Putamen (tissue), 1 donor: ENCODE results near the gene TAF11L6.
"Not testable (repeated sequence)": the region's sequence is repeated elsewhere in the genome, so short reads cannot be mapped to it uniquely, and the experiment has no call there.

Experiments
- DNase-seq: peaks from one replicate; pipeline ENCODE4 v3.0.0-alpha.2; 2016; ENCODE audit warnings: low spot score

TAF11L6 gene

DNA sequence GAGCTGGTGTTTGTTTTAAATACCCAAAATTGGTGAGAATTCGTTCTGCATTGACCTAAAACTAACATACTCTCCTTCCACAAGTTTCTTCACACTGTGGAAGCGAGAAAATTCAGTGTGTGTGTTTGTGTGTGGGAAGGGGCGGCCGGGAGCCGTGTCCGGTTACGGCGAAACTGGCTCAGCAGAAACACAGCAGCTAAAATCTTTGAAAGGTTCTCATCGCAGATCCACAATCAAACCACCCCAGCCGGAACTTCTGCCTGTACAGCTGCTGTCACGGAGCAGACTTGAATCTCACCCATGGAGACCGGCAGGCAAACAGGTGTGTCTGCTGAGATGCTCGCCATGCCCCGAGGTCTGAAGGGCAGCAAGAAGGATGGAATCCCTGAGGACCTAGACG is at the start of gene TAF11L6:
Gene TAF11L6 (plus strand): TSS at position 301 of the 400 bp plus-strand sequence.
- DNase-seq: not testable (repeated sequence)

DNA sequence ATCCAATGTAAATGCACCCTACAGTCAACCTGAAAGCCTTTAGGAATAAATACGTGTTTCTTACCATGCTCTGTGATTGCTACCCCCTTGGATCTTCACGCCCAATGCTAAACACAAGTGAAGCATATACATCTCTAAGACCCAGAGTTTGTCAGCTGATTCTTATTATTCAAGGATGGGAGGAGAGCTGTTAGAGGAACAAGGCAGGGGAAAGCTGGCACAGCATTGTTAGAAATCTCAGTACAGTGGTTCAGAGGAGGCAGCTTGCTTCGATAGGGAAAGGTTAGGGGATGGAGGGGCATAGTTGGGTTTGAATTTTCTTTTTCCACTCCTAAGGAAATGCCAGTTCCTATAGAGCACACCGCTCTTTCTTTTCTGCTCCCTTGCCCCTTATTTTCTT is 47.1 kb upstream of the TAF11L6 start:
- no peak for DNase-seq

DNA sequence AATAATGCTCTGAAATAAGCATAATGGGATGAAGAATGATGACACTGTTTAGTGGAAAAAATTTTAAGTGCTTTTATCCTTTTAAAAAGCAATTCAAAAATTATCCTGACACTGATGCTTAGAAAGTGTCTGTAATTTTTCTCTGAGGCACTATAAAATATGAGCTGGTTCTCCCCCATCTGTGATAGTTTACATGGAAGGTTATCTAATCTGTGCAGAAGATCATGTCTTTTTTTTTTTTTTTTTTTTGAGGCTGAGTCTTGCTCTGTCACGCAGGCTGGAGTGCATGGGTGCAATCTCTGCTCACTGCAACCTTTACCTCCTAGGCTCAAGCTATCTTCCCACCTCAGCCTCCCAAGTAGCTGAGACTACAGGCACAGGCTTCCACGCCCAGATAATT is 45.7 kb upstream of the TAF11L6 start:
- no peak for DNase-seq

GRCh38 chr5:17486464-17487173 is 41.9 kb upstream of the TAF11L6 start:
- not testable (repeated sequence) for DNase-seq

- DNase-seq: no peak
Observed at GRCh38 chr5:17487174-17487512, 41.3 kb upstream of the TAF11L6 start.

DNA sequence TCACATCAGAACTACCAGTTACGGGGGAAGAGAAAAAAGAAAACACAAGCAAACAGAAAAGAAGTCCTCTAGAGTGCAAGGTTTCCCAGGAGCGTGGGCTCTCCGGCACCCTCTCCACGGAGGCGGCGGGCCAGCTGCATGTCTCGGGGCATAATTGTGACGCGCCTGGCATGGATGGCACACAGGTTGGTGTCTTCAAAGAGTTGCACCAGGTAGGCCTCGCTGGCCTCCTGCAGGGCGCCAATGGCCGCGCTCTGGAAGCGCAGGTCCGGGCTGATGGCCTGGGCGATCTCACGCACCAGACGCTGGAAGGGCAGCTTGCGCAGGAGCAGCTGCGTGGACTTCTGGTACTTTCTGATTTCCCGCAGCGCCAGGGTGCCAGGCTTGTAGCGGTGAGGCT is 37.2 kb upstream of the TAF11L6 start:
- DNase-seq: not testable (repeated sequence)

DNA sequence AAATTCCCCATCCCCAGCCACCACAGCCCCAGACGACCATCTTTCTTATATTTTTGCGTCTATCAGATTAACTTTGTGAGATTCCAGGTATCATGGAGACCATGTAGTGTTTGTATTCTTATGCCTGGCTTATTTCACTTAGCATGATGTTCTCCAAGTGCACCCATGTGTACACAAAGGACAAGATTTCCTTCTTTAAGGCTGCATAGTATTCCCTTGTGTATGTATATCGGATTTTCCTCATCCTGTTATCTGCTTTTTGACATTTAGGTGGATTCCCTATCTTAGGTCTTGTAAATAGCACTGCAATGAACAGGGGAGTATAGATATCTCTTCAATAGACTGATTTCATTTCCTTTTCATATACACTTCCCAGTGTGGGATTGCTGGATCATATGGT is 35.7 kb upstream of the TAF11L6 start:
- no peak for DNase-seq

- no peak for DNase-seq
Observed at GRCh38 chr5:17497446-17497845, 31.0 kb upstream of the TAF11L6 start.

GRCh38 chr5:17497931-17498330 is 30.5 kb upstream of the TAF11L6 start, which contains the start of gene TAF11L2:
TSS of gene TAF11L2 (plus strand) at chr5:17498231.
- DNase-seq: not testable (repeated sequence)

GRCh38 chr5:17511775-17512325 is 16.6 kb upstream of the TAF11L6 start:
- DNase-seq: no peak

DNA sequence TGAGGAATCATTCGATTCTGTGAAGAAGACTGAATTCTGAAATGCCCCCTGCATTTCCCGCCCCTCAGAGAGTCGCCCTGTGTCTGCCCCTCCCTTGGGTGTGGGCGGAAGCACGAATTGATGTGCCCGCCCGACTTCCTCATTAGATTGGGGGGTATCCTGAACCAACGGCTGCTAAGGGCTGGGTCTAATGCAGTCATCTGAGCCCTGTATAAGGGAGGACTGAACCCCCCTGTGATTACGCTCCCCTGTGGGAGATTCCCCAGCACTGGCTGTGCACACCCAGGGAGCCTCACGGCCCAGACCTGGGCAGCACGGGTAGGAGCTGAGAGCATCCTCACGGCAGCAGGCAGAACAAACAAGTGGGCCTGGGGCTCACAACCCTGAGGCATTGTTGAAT is 10.9 kb upstream of the TAF11L6 start:
- DNase-seq: not testable (repeated sequence)

DNA sequence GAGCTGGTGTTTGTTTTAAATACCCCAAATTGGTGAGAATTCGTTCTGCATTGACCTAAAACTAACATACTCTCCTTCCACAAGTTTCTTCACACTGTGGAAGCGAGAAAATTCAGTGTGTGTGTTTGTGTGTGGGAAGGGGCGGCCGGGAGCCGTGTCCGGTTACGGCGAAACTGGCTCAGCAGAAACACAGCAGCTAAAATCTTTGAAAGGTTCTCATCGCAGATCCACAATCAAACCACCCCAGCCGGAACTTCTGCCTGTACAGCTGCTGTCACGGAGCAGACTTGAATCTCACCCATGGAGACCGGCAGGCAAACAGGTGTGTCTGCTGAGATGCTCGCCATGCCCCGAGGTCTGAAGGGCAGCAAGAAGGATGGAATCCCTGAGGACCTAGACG is 10.4 kb upstream of the TAF11L6 start, which contains the start of gene TAF11L3:
Gene TAF11L3 (plus strand): TSS at position 301 of the 400 bp plus-strand sequence.
- not testable (repeated sequence) for DNase-seq

DNA sequence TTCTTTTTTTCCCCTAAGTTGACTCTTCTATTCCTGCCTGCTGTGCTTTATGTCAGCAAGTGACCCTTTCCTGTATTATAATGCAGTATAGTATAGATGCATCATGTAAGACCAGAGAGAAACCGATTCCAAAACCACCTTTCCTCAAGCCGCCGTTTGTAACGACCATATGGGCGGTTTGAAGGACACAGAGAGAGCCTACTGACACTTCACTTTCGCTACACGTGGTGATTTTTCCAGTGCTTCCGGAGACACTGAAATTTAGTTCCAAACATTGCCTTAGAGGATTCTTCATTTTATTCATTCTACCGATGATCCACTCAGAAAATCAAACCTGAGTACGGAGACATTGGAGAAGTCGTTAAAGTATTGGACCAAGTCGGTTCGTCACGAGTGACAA is 9.0 kb upstream of the TAF11L6 start:
- DNase-seq: not testable (repeated sequence)

GRCh38 chr5:17521501-17521900 is 7.0 kb upstream of the TAF11L6 start, which contains the start of gene TAF11L4:
TSS of gene TAF11L4 (plus strand) at chr5:17521801.
- DNase-seq: not testable (repeated sequence)

GRCh38 chr5:17524935-17525334 is 3.5 kb upstream of the TAF11L6 start, which contains the start of gene TAF11L5:
TSS of gene TAF11L5 (plus strand) at chr5:17525235.
- DNase-seq: not testable (repeated sequence)

- peak; percentile 5 for DNase-seq
Observed at GRCh38 chr5:17526504-17526903, 2.0 kb upstream of the TAF11L6 start.
